ENCODE data around the gene TRAF3IP1. TPM values are rescaled to one million over a fixed set of nuclear protein-coding genes. Genes with fewer than 3 reads are reported as not detected.

The TRAF3IP1 gene
- total and polyA plus RNA-seq, 2 of the 13 experiments (the other 11 are each of a cell fraction or from before 2014, with no cell fraction given) = 4.1 to 12.9 TPM

DNA sequence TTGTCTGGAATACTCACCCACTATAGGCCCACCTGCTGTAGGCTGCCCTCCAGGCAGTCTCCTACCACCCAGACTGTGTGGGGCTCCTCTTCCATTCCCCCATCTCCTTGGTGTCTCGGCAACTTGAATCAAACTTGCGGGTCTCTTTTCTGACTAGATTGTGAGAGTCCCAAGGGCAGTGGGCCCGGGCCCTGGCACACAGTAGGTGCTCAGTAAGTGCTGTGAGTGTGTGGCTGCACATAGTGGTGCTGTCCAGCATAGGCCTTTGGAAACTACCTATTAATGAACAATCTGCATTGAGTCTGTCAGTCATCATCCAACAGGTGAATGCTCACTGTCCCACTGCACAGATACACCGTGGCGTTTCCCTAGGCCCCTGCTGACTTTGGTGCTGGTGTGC is 62.8 kb downstream of the TRAF3IP1 start (continued):
- no peak for TF ChIP-seq RFX5 (IDR thresholded peaks at IDR 0.05; ENCODE audit: low read depth, low read length)
- TF ChIP-seq ZBTB38 (CRISPR knock-in tag; IDR thresholded peaks at IDR 0.05) = no peak
- TF ChIP-seq MXD4 (CRISPR knock-in tag; IDR thresholded peaks at IDR 0.05) = no peak

GRCh38 chr2:238383743-238384380 is 63.5 kb downstream of the TRAF3IP1 start:
- Histone ChIP-seq H3K9me3 (ENCODE audit: low read length) (no peaks in the 10 kb centered on the region), H3K9ac (ENCODE audit: insufficient read depth, low read depth, low read length) (no peak overlapping the region), H4K20me1 (ENCODE audit: insufficient read depth, low read length) (no peaks in the 10 kb centered on the region), H3K4me1 (ENCODE audit: insufficient read depth, low read length) (no peaks in the 10 kb centered on the region), H3K4me3 (replicated peaks in 1 of 3; ENCODE audit: insufficient read depth in 1 of 3, low read depth in 2 of 3, low read length in 3 of 3) (no peak overlapping the region), H3K27ac (ENCODE audit: extremely low read length, insufficient read depth, low read length) (no peak overlapping the region), H3K4me2 (ENCODE audit: low read depth, low read length) (no peak overlapping the region), H3K36me3 (replicated peaks in 1 of 2; ENCODE audit: control insufficient read depth in 1 of 2, insufficient read depth in 2 of 2, low read length in 2 of 2) (peaks cover 0 to 3% of the 10 kb centered on the region in 2 experiments; a peak in 2 of 5 replicates), H3K79me2 (ENCODE audit: insufficient read depth, low read length) (no peaks in the 10 kb centered on the region), H3K27me3 (ENCODE audit: control insufficient read depth in 1 of 2, insufficient read depth in 2 of 2, low read length in 2 of 2) (no peaks in the 10 kb centered on the region), H2AFZ (ENCODE audit: low read length) (no peak overlapping the region)
- in situ Hi-C loops (cut with HindIII; ENCODE audit: extremely low pct_ligation_motif_present, low pct_unique_long_range_greater_than_20kb) (no loop called here), intact Hi-C loops (cut with micrococcal nuclease; ENCODE audit: unreplicated experiment) (no loop called here)
- no peak for DNase-seq (ENCODE audit: low spot score)
- no TSS peak for BruUV-seq (replicated peaks)
- ChIA-PET POLR2A (no interaction called here), CTCF (ENCODE audit: low intra/inter-chr PET ratio, low total read pairs) (no interaction called here)
- FAIRE-seq = no peak
- no peak for ATAC-seq
- WGBS (ENCODE audit: low lambda C conversion rate) = 94% methylated on average over 7 of the region's 7 CpGs
- TF ChIP-seq TCF7L2 (IDR thresholded peaks at IDR 0.05; ENCODE audit: low read depth, low read length) (no peak), JUN (CRISPR knock-in tag; IDR thresholded peaks at IDR 0.05) (no peak), SP4 (CRISPR knock-in tag; IDR thresholded peaks at IDR 0.05) (no peak), BCLAF1 (IDR thresholded peaks at IDR 0.05) (no peak), SUZ12 (IDR thresholded peaks at IDR 0.05; ENCODE audit: low read depth, low read length) (no peak), MYC (CRISPR knock-in tag; IDR thresholded peaks at IDR 0.05; ENCODE audit: borderline replicate concordance) (no peak), YY1 (IDR thresholded peaks at IDR 0.05; ENCODE audit: insufficient read depth, insufficient replicate concordance, low read depth, low read length) (no peak), YEATS4 (CRISPR knock-in tag; IDR thresholded peaks at IDR 0.05; ENCODE audit: borderline replicate concordance) (no peak), ZNF136 (CRISPR knock-in tag; IDR thresholded peaks at IDR 0.05; ENCODE audit: low read depth) (no peak), MATR3 (CRISPR knock-in tag; IDR thresholded peaks at IDR 0.05) (no peak), ZNF138 (CRISPR knock-in tag; IDR thresholded peaks at IDR 0.05; ENCODE audit: low read depth) (no peak), ZNF891 (CRISPR knock-in tag; IDR thresholded peaks at IDR 0.05) (no peak)
- TF ChIP-seq, protein P1, sequence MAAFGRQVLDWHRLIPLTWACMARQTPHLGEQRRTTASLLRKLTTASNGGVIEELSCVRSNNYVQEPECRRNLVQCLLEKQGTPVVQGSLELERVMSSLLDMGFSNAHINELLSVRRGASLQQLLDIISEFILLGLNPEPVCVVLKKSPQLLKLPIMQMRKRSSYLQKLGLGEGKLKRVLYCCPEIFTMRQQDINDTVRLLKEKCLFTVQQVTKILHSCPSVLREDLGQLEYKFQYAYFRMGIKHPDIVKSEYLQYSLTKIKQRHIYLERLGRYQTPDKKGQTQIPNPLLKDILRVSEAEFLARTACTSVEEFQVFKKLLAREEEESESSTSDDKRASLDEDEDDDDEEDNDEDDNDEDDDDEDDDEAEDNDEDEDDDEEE (CRISPR knock-in tag; IDR thresholded peaks at IDR 0.05) = no peak
- TF ChIP-seq, protein P2, sequence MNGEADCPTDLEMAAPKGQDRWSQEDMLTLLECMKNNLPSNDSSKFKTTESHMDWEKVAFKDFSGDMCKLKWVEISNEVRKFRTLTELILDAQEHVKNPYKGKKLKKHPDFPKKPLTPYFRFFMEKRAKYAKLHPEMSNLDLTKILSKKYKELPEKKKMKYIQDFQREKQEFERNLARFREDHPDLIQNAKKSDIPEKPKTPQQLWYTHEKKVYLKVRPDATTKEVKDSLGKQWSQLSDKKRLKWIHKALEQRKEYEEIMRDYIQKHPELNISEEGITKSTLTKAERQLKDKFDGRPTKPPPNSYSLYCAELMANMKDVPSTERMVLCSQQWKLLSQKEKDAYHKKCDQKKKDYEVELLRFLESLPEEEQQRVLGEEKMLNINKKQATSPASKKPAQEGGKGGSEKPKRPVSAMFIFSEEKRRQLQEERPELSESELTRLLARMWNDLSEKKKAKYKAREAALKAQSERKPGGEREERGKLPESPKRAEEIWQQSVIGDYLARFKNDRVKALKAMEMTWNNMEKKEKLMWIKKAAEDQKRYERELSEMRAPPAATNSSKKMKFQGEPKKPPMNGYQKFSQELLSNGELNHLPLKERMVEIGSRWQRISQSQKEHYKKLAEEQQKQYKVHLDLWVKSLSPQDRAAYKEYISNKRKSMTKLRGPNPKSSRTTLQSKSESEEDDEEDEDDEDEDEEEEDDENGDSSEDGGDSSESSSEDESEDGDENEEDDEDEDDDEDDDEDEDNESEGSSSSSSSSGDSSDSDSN (CRISPR knock-in tag; IDR thresholded peaks at IDR 0.05) = no peak
